ENCODE data around the gene CXCL11. TPM values are rescaled to one million over a fixed set of nuclear protein-coding genes. Genes with fewer than 3 reads are reported as not detected.

The CXCL11 gene
- polyA plus RNA-seq, 1 donor (not counting 4 experiments of a cell fraction or from before 2014, with no cell fraction given): 0.93 TPM

DNA sequence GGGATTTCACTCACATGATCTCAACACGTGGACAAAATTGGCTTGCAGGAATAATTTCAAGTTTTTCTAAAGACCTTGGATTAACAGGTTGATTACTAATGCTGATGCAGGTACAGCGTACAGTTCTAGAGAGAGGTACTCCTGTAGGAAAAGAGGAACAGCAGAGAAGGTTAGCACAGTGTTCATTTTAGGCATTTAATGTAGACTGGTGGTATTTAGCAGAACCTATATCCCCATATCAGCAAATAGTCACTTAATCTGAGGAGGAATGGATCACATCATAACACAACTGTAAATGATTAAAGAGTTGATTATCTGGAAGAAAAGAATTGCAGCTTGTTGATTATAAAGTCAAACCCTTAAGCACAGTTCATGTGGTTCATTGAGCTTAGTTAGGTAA is 13.2 kb downstream of the CXCL11 start:
- Histone ChIP-seq H3K4me2 (ENCODE audit: control insufficient read depth, extremely low read depth, insufficient read depth, low read depth, low read length) (no peak overlapping the region), H3K79me2 (ENCODE audit: control insufficient read depth, insufficient read depth, low read length) (no peaks in the 10 kb centered on the region), H3K4me3 (ENCODE audit: control insufficient read depth in 2 of 3, extremely low read depth in 1 of 3, insufficient read depth in 2 of 3, low read depth in 1 of 3, low read length in 3 of 3) (no peak overlapping the region), H3K9me1 (ENCODE audit: control insufficient read depth, extremely low read depth, insufficient read depth, low read length) (no peaks in the 10 kb centered on the region), H2AFZ (ENCODE audit: control insufficient read depth, low read length) (no peak overlapping the region), H3K27ac (ENCODE audit: control insufficient read depth, insufficient read depth, low read length) (no peak overlapping the region), H3K36me3 (ENCODE audit: control insufficient read depth in 2 of 2, extremely low read depth in 1 of 2, insufficient read depth in 2 of 2, low read length in 2 of 2) (no peaks in the 10 kb centered on the region), H3K27me3 (ENCODE audit: control insufficient read depth, extremely low read depth, insufficient read depth, low read length) (no peaks in the 10 kb centered on the region), H3K9me3 (ENCODE audit: control insufficient read depth, low read depth, low read length) (no peaks in the 10 kb centered on the region), H3K4me1 (ENCODE audit: control insufficient read depth, extremely low read depth, insufficient read depth, low read length) (no peaks in the 10 kb centered on the region), H3K9ac (ENCODE audit: control insufficient read depth, extremely low read depth, insufficient read depth, low read length) (no peak overlapping the region), H4K20me1 (ENCODE audit: control insufficient read depth, extremely low read depth, insufficient read depth, low read length) (no peaks in the 10 kb centered on the region)
- TF ChIP-seq EZH2 (IDR thresholded peaks at IDR 0.05; ENCODE audit: low read length) (no peak), CTCF (optimal IDR thresholded peaks at IDR 0.05 in 1 of 3, IDR thresholded peaks at IDR 0.05 in 1 of 3, conservative IDR thresholded peaks at IDR 0.05 in 1 of 3; ENCODE audit: extremely low read depth in 1 of 3, insufficient read depth in 2 of 3, low read length in 3 of 3) (no peak)
- FAIRE-seq: no peak
- DNase-seq (ENCODE audit: low read depth, low spot score): no peak
- dilution Hi-C loops (cut with MboI; ENCODE audit: extremely low pct_ligation_motif_present, low sequenced_read_pairs): no loop called here

GRCh38 chr4:76022031-76022430 is 13.8 kb downstream of the CXCL11 start:
- H3K79me2 ChIP-seq (ENCODE audit: control insufficient read depth, insufficient read depth, low read length): no peaks in the 10 kb centered on the region
- no peak overlapping the region for H3K4me2 ChIP-seq (ENCODE audit: control insufficient read depth, extremely low read depth, insufficient read depth, low read depth, low read length)
- FAIRE-seq: no peak
- H3K9me1 ChIP-seq (ENCODE audit: control insufficient read depth, extremely low read depth, insufficient read depth, low read length): no peaks in the 10 kb centered on the region
- H2AFZ ChIP-seq (ENCODE audit: control insufficient read depth, low read length): no peak overlapping the region
- H3K27ac ChIP-seq (ENCODE audit: control insufficient read depth, insufficient read depth, low read length): no peak overlapping the region
- dilution Hi-C loops (cut with MboI; ENCODE audit: extremely low pct_ligation_motif_present, low sequenced_read_pairs): no loop called here
- H3K4me3 ChIP-seq (ENCODE audit: control insufficient read depth in 2 of 3, extremely low read depth in 1 of 3, insufficient read depth in 2 of 3, low read depth in 1 of 3, low read length in 3 of 3): no peak overlapping the region
- H3K27me3 ChIP-seq (ENCODE audit: control insufficient read depth, extremely low read depth, insufficient read depth, low read length): no peaks in the 10 kb centered on the region
- no peak overlapping the region for H3K9ac ChIP-seq (ENCODE audit: control insufficient read depth, extremely low read depth, insufficient read depth, low read length)
- H3K36me3 ChIP-seq (ENCODE audit: control insufficient read depth in 2 of 2, extremely low read depth in 1 of 2, insufficient read depth in 2 of 2, low read length in 2 of 2): no peaks in the 10 kb centered on the region
- H3K9me3 ChIP-seq (ENCODE audit: control insufficient read depth, low read depth, low read length): no peaks in the 10 kb centered on the region
- H4K20me1 ChIP-seq (ENCODE audit: control insufficient read depth, extremely low read depth, insufficient read depth, low read length): no peaks in the 10 kb centered on the region
- TF ChIP-seq EZH2 (IDR thresholded peaks at IDR 0.05; ENCODE audit: low read length) (no peak), CTCF (optimal IDR thresholded peaks at IDR 0.05 in 1 of 3, IDR thresholded peaks at IDR 0.05 in 1 of 3, conservative IDR thresholded peaks at IDR 0.05 in 1 of 3; ENCODE audit: extremely low read depth in 1 of 3, insufficient read depth in 2 of 3, low read length in 3 of 3) (no peak)
- peaks cover 6% of the 10 kb centered on the region for H3K4me1 ChIP-seq (ENCODE audit: control insufficient read depth, extremely low read depth, insufficient read depth, low read length)
- no peak for DNase-seq (ENCODE audit: low read depth, low spot score)

Measured in keratinocyte (primary cell).